Kidney epithelial cell (primary cell): ENCODE measurements around the gene ENTPD2. TPM values are rescaled to one million over a fixed set of nuclear protein-coding genes. Genes with fewer than 3 reads are reported as not detected.

Source experiments
- DNase-seq: peaks from one replicate; pipeline ENCODE4 v3.0.0-alpha.2; 2010; ENCODE audit warnings: low read depth
- H3K27me3 ChIP-seq: 2 replicates; pipeline ENCODE4 v1.6.0; 2011; ENCODE audit warnings: low read length; ENCODE audit not compliant: control insufficient read depth, insufficient read depth
- H3K36me3 ChIP-seq: 2 replicates; pipeline ENCODE4 v1.5.1; 2011; ENCODE audit warnings: low read length; ENCODE audit not compliant: control insufficient read depth, insufficient read depth
- H3K4me3 ChIP-seq: 2 replicates; pipeline ENCODE4 v1.5.1; 2011; ENCODE audit warnings: low read depth, mild to moderate bottlenecking, control low read depth, low read length
- CTCF ChIP-seq: IDR thresholded peaks from 2 replicates; pipeline ENCODE4 v1.5.1; 2011; ENCODE audit warnings: mild to moderate bottlenecking, moderate library complexity, low read length, control low read depth, inconsistent platforms; ENCODE audit not compliant: insufficient read depth, poor library complexity, severe bottlenecking
- total RNA-seq: library from RNA; depleted of rRNA; stranded (reverse); fragments of >200 nt; gene quantifications from 2 replicates; pipeline ENCODE4 v1.2.3, GENCODE V29; 2015

The ENTPD2 gene
- total RNA-seq, 1 donor from 2014 or later: 0.21 TPM

- Histone ChIP-seq H3K4me3 (no peak overlapping the region), H3K36me3 (no peaks in the 10 kb centered on the region), H3K27me3 (no peaks in the 10 kb centered on the region)
- DNase-seq: no peak
- no peak for TF ChIP-seq CTCF
Observed at GRCh38 chr9:137012694-137013570, 40.9 kb downstream of the ENTPD2 start.

GRCh38 chr9:137011907-137012675 is 41.8 kb downstream of the ENTPD2 start:
- H3K27me3 ChIP-seq: no peaks in the 10 kb centered on the region
- DNase-seq: no peak
- no peak overlapping the region for H3K4me3 ChIP-seq
- TF ChIP-seq CTCF: no peak
- no peaks in the 10 kb centered on the region for H3K36me3 ChIP-seq

DNA sequence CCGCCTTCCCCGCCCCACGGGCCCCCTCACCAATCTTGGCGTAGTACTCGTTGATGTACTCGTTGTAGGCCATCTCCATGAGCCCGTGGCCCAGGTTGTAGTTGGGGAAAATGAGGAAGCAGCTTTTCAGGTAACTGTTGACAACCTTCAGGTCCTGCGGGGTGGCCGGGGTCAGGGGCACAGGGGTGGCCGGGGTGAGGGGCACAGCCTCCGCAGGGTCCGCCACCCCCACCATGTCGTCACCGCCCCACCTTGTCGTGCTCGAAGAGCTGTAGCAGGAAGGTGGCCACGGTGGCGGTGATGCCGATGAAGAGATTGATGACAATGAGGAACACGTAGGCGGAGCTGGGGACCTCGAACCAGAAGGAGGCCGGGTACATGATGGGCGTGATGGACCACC is 42.7 kb downstream of the ENTPD2 start:
- Histone ChIP-seq H3K36me3 (no peaks in the 10 kb centered on the region), H3K4me3 (no peak overlapping the region), H3K27me3 (no peaks in the 10 kb centered on the region)
- no peak for DNase-seq
- TF ChIP-seq CTCF: no peak

DNA sequence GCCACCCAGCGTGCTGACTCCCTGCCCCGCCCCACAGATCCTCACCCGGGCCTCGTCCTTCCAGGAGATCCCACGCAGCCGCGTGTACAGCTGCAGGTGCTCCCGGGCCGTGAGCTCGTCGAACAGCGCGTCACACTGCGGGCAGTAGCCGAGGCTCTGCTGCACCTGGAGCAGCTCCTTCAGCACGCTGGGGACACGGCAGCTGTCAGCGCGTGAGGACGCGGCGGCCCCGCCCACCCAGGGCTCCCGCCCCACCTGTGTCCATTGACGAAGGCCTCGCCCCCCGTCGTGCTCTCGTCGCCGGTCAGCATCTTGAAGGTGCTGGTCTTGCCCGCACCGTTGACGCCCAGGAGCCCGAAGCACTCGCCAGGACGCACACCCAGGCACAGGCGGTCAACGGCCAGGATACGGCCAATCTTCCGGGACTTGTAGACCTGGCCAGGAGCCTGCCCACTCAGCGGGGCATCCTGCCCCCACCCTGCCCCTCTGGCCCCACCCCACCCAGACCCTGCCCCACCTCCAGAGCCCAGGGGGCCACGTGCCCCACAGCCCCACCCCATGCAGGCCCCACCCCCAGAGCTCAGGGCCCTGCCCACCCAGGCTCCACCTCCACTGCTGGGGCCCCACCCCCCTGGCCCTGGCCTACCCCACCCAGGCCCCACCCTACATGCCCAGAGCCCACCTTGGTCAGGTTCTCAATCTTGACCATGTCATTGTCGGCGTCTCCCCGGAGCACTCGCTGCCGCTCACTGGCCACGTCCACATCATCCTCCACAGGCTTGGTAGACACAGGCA is 43.7 kb downstream of the ENTPD2 start:
- Histone ChIP-seq H3K27me3 (no peaks in the 10 kb centered on the region), H3K4me3 (no peak overlapping the region), H3K36me3 (no peaks in the 10 kb centered on the region)
- TF ChIP-seq CTCF: no peak
- DNase-seq: no peak

DNA sequence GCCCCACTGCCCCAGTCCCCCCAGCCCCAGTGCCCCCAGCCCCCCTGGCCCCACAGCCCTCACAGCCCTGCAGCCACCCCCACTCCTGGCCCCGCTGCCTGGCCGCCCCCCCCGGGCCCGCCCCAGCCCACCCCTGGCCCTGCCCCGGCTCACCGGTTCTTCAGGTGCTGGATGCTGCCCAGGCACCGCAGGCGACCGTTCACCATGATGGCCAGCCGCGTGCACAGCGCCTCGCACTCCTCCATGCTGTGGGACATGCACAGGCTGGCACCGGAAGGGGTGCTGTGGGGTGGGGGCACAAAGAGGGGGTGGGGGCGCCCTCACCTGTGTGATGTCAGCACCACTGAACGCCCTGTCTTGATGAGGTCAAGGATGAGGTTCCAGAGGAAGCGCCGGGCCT is 44.6 kb downstream of the ENTPD2 start:
- no peaks in the 10 kb centered on the region for H3K27me3 ChIP-seq
- H3K4me3 ChIP-seq: no peak overlapping the region
- H3K36me3 ChIP-seq: no peaks in the 10 kb centered on the region
- TF ChIP-seq CTCF: no peak
- no peak for DNase-seq
